Activated CD8-positive, alpha-beta memory T cell treated with anti-CD3 and anti-CD28 coated beads, Interleukin-2, amount 50 U/mL, for 24 hours (primary cell): ENCODE measurements around the gene ELK1.
"Not testable (repeated sequence)": the region's sequence is repeated elsewhere in the genome, so short reads cannot be mapped to it uniquely, and the experiment has no call there.

Experiments
- DNase-seq: peaks from one replicate; pipeline ENCODE4 v3.0.0-alpha.2; 2020; ENCODE audit errors: extremely low read depth

Gene ELK1

DNA sequence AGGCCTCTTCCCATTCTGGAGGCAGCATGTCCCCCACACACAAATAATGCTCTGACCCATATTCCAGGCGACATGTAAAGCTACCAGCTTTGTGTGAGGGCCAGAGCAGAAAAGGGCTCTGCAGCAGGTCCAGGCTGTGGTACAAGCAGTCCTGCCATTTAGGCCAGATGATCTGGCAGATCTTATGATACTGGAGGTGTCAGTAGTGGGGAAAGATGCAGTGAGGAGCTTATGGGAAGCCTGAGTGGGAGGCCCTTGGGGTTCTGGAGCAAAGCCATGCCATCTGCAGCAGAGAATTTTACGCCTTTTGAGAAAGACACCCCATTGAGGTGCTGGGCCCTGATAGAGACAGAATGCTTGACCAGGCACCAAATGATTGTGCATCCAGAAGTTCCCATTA, 38.4 kb downstream of the ELK1 start:
- no peak for DNase-seq

DNA sequence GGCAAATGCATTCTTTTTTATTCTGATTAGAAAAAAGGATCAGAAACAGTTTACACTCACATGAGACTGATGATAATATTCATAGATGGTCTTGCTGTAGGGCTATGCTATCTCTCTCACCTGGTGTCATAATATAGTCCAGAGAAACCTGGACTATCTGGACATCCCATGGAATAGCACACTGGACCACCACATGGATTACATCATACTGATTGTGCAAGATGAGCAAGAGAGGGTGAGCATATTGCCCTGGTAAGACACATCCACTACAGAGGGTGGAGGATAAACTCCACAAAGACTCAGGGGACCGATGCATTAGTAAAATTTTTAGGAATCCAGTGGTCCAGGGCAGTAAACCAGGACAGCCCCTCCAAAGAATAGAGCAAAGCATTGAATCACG, 38.9 kb downstream of the ELK1 start:
- no peak for DNase-seq

- no peak for DNase-seq
Measured at GRCh38 chrX:47610511-47610910, 39.9 kb downstream of the ELK1 start.

DNA sequence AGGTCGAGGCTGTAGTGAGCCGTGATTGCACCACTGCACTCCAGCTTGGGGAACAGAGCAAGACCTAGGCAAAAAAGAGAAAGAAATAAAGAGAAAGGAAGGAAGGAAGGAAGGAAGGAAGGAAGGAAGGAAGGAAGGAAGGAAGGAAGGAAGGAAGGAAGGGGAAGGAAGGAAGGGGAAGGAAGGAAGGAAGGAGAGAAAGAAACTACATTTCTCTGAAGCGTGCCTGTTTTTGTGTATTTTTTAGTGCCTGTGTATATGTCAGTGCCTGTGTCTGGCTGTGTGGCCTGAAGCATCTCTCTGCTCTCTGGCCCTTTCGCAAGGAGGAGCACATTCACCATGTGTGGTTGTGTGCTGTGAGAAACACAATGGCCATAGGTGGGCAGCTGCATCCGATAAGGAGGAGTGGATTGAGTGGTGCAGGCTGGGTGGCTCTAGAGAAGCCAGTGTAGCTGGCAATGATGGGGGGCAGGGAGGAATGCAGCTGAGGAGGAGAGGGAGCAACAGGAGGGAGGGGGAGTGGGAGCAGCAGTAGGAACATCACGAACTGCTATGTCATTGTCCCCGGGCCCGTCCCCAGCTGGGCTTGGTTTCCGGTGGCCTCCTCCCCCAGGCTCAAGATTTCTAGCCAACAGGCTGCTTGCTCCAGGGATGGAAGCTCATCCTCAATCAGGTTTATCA, 42.1 kb downstream of the ELK1 start:
- DNase-seq, result no peak

GRCh38 chrX:47607091-47607490, 43.3 kb downstream of the ELK1 start:
- no peak for DNase-seq

DNA sequence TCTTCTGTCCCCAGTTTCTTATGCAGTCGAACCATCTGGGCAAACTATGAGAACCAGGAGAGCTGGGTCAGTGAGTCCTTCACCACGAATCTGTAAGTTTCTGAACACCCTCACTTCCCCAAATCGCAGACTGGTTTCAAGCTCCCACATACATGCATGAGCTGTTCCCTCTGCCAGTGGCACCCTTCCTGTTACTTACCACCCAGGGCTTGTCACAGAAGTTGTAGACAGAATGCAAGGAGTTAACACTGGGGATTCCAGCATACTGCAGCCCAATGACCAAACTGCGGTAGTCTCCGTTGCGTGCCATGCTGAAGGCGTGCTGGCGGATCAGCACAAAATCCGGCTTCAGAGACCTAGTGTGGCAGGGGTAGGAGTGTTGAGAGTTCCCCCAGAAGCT, 45.3 kb downstream of the ELK1 start:
- DNase-seq, result no peak

- DNase-seq, result not testable (repeated sequence)
Measured at GRCh38 chrX:47603125-47603524, 47.2 kb downstream of the ELK1 start.

GRCh38 chrX:47597222-47597621, 53.1 kb downstream of the ELK1 start:
- no peak for DNase-seq

DNA sequence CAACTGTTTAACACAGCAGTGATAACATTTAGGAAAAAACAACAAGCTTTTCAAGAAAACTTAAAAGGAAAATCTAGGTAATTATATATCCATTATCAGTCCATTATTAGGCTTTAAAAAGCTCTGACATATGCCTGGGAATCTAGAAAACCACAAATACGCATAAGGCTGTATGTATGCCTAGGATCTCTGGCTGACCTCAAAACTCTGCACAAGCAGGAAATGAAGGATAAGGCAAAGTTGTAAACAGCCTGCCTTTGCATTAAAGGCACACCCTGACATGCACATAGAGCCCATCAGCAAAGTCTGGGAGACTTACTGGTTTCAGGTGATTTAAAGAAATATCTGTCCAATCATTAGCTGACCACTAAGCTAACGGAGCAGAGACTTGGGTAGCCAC, 54.1 kb downstream of the ELK1 start:
- no peak for DNase-seq

- DNase-seq, result no peak
Measured at GRCh38 chrX:47595716-47596251, 54.6 kb downstream of the ELK1 start.

GRCh38 chrX:47593522-47593921, 56.8 kb downstream of the ELK1 start:
- DNase-seq, result no peak

- DNase-seq, result no peak
Measured at GRCh38 chrX:47590984-47591383, 59.4 kb downstream of the ELK1 start.

DNA sequence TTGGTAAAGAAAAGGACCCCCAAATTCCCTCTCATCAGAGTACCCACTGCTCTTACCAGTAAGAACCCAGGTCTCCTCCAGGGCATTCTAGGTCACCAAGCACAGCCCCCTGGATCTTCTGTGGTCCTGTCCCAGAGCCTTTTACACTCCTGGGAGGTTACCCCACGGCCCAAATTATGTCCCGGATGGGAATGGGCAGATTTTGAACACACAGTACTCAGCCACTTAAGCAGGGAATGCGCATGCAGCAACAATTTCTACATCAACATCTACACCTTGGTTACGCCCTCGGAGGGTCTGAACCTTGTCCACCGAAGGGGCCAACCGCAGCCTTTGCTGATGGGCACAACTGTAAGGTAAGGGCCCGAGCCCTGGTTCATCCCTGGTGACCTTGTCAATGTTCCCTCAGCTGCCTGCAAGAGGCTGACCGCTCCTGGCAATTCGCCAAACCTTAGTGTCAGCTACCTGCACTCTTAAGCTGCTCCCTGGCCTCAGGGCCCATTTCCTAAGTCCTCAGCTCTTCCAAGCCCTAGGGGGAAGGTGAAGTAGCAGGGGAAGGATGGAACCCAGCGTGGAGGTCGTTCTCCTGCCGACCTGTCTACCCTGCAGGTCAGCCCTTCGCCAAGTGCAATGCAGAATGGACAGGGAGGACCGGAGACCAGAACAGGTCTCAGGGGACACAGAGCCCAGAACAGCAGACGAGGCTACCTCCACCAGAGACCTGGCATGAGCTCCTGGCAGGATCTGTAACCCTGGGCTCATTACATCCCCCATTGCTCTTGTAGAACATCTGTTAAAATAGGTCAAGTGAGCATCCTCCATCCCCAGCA, 62.2 kb downstream of the ELK1 start:
- DNase-seq, result no peak

GRCh38 chrX:47587091-47587891, 63.1 kb downstream of the ELK1 start:
- no peak for DNase-seq

GRCh38 chrX:47586043-47586787, 64.1 kb downstream of the ELK1 start:
- DNase-seq, result no peak
